OCI-LY7 (cell line): ENCODE data around the gene VTI1A.

Source experiments
- CTCF ChIP-seq: fragments of 200-600 bp; sonication (generic); conservative IDR thresholded peaks from 2 replicates; pipeline ENCODE4 v1.5.1; 2014; ENCODE audit warnings: mild to moderate bottlenecking, antibody characterized with exemption, low read length, moderate library complexity, mixed read lengths
- EZH2phosphoT487 ChIP-seq: fragments of 200-600 bp; sonication (generic); IDR thresholded peaks from 2 replicates; pipeline ENCODE4 v1.6.1; 2018; ENCODE audit warnings: low read depth, borderline replicate concordance, mild to moderate bottlenecking, mixed run types, antibody characterized with exemption, low read length, moderate library complexity, mixed read lengths

GRCh38 chr10:112775892-112776674 is 329.1 kb downstream of the VTI1A start:
- no peak for TF ChIP-seq CTCF
- no peak for TF ChIP-seq EZH2phosphoT487
